HAP-1 (cell line): Measurements from ENCODE around the gene BCKDK.
A peak's percentile ranks its signal among the peaks of the same experiment; 100 is the strongest.

Experiments
- DNase-seq, 2 experiments: peaks; one replicate each; pipeline ENCODE4 v3.0.0-alpha.2; 2016 to 2020; ENCODE audit warnings: low spot score in 2 of 2
- H3K27me3 ChIP-seq: fragments of 250-450 bp; sonication (Bioruptor Pico); 2 replicates; pipeline ENCODE4 v1.5.1; 2020; ENCODE audit warnings: low read depth, mild to moderate bottlenecking, moderate library complexity
- H3K36me3 ChIP-seq: fragments of 250-450 bp; sonication (Bioruptor Pico); replicated peaks from 2 replicates; pipeline ENCODE4 v1.5.1; 2020; ENCODE audit warnings: mild to moderate bottlenecking
- H3K4me1 ChIP-seq: fragments of 250-450 bp; sonication (Bioruptor Pico); 2 replicates; pipeline ENCODE4 v1.5.1; 2020; ENCODE audit warnings: mild to moderate bottlenecking
- H3K4me3 ChIP-seq: fragments of 250-450 bp; sonication (Bioruptor Pico); 2 replicates; pipeline ENCODE4 v1.5.1; 2020; ENCODE audit warnings: mild to moderate bottlenecking, moderate library complexity
- H3K9me3 ChIP-seq: fragments of 250-450 bp; sonication (Bioruptor Pico); 2 replicates; pipeline ENCODE4 v1.5.1; 2020; ENCODE audit warnings: mild to moderate bottlenecking, moderate library complexity
- in situ Hi-C: fragments of 300-500 bp; cut with MboI; formaldehyde crosslinking; loops from 3 replicates; pipeline ENCODE4 v1.14.3; 2020; ENCODE audit warnings: low sequenced_read_pairs, inconsistent platforms, mixed read lengths

BCKDK gene

GRCh38 chr16:31113121-31114120 is 5.2 kb downstream of the BCKDK start:
- Histone ChIP-seq H3K36me3 (peaks cover 27% of the 10 kb centered on the region), H3K4me1 (peaks cover 5% of the 10 kb centered on the region), H3K4me3 (no peak overlapping the region)

GRCh38 chr16:31114468-31114867 is 6.3 kb downstream of the BCKDK start:
- Histone ChIP-seq H3K4me1 (peaks cover 4% of the 10 kb centered on the region), H3K36me3 (peaks cover 28% of the 10 kb centered on the region)
- in situ Hi-C loops, result no loop called here

More at GRCh38 chr16:31113121-31114120, 5.2 kb downstream of the BCKDK start:
- Histone ChIP-seq H3K27me3 (no peaks in the 10 kb centered on the region), H3K9me3 (no peaks in the 10 kb centered on the region)
- no peak for DNase-seq
- in situ Hi-C loops, result no loop called here

GRCh38 chr16:31117384-31118222 is 9.4 kb downstream of the BCKDK start, which contains the start of gene KAT8:
Gene KAT8 (plus strand): TSS chr16:31117664. CDS start chr16:31117682, 18 bp downstream.
- in situ Hi-C loops, result no loop called here
- peaks cover 29% of the 10 kb centered on the region for H3K36me3 ChIP-seq

More at GRCh38 chr16:31114468-31114867, 6.3 kb downstream of the BCKDK start:
- no peak for DNase-seq
- Histone ChIP-seq H3K4me3 (no peak overlapping the region), H3K9me3 (no peaks in the 10 kb centered on the region), H3K27me3 (no peaks in the 10 kb centered on the region)

DNA sequence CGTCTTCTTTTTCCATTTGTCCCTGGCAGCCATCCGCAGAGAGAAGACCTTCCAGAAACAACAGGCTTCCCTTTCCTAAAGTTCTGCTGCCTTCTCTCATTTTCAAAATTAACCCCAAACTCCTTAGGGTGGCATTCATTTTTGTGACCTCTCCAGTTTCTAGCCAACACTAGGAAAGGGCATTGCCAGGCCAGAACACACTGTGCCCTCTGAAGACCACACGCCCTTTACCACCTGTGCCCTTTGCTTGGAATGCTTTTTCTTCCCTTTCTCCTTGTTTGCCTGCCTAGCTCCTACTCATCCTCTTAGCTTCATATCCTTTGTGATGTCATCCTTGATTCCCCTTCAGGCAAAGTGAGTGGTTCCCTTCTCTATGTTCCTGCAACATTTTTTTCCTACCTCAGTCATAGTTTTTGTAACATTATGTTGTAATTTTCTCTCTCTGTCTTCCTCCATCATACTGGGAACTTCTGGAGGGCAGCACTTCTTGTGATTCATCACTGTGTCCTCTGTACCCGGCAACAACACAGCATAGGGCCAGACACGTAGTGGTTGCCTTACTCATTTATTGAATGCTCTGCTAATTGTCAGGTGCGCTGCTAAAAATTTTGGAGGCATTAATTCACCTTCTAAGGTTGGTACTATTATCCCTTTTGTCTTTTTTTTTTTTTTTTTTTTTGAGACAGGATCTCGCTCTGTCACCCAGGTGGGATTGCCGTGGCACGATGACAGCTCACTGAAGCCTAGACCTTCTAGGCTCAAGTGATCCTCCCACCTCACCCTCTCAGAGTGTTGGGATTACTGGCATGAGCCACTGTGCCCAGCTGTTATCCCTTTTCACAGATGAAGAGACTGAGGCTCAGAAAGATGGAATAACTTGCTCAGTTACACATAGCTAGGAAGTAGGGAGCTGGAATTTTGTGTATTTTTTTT is 10.3 kb downstream of the BCKDK start:
- no peaks in the 10 kb centered on the region for H3K9me3 ChIP-seq
- in situ Hi-C loops, result no loop called here
- no peak for DNase-seq
- no peaks in the 10 kb centered on the region for H3K27me3 ChIP-seq
- peak overlapping the region; percentile 64 for H3K4me3 ChIP-seq
- H3K4me1 ChIP-seq, result peaks cover 4% of the 10 kb centered on the region
- H3K36me3 ChIP-seq, result peaks cover 37% of the 10 kb centered on the region

More at GRCh38 chr16:31117384-31118222, 9.4 kb downstream of the BCKDK start, which contains the start of gene KAT8:
- no peaks in the 10 kb centered on the region for H3K9me3 ChIP-seq
- no peaks in the 10 kb centered on the region for H3K27me3 ChIP-seq
- peaks cover 4% of the 10 kb centered on the region for H3K4me1 ChIP-seq
- peak; percentile 98 to 99 for DNase-seq
- peak within 1 kb of the TSS; percentile 64 for H3K4me3 ChIP-seq

- no peak for DNase-seq
- peaks cover 45% of the 10 kb centered on the region for H3K36me3 ChIP-seq
- in situ Hi-C loops, result no loop called here
Observed at GRCh38 chr16:31120129-31120528, 11.9 kb downstream of the BCKDK start.

GRCh38 chr16:31125844-31126243 is 17.7 kb downstream of the BCKDK start:
- no peak overlapping the region for H3K4me3 ChIP-seq
- H3K27me3 ChIP-seq, result no peaks in the 10 kb centered on the region
- peaks cover 55% of the 10 kb centered on the region for H3K36me3 ChIP-seq
- no peaks in the 10 kb centered on the region for H3K9me3 ChIP-seq
- DNase-seq, result no peak
- in situ Hi-C loops, result no loop called here
- no peaks in the 10 kb centered on the region for H3K4me1 ChIP-seq

More at GRCh38 chr16:31120129-31120528, 11.9 kb downstream of the BCKDK start:
- Histone ChIP-seq H3K4me3 (no peak overlapping the region), H3K27me3 (no peaks in the 10 kb centered on the region), H3K9me3 (no peaks in the 10 kb centered on the region), H3K4me1 (peaks cover 4% of the 10 kb centered on the region)

- in situ Hi-C loops, result no loop called here
- no peak for DNase-seq
- H3K4me3 ChIP-seq, result no peak overlapping the region
- H3K36me3 ChIP-seq, result peaks cover 55% of the 10 kb centered on the region
- H3K27me3 ChIP-seq, result no peaks in the 10 kb centered on the region
- no peaks in the 10 kb centered on the region for H3K9me3 ChIP-seq
- H3K4me1 ChIP-seq, result no peaks in the 10 kb centered on the region
Observed at GRCh38 chr16:31127182-31127581, 19.0 kb downstream of the BCKDK start.

- no peaks in the 10 kb centered on the region for H3K27me3 ChIP-seq
- peaks cover 38% of the 10 kb centered on the region for H3K36me3 ChIP-seq
- no peak overlapping the region for H3K4me3 ChIP-seq
- DNase-seq, result no peak
- peaks cover 6% of the 10 kb centered on the region for H3K4me1 ChIP-seq
- in situ Hi-C loops, result no loop called here
- H3K9me3 ChIP-seq, result no peaks in the 10 kb centered on the region
Observed at GRCh38 chr16:31128711-31129567, 20.8 kb downstream of the BCKDK start.

- in situ Hi-C loops, result no loop called here
Observed at GRCh38 chr16:31129568-31130335, 21.6 kb downstream of the BCKDK start.

DNA sequence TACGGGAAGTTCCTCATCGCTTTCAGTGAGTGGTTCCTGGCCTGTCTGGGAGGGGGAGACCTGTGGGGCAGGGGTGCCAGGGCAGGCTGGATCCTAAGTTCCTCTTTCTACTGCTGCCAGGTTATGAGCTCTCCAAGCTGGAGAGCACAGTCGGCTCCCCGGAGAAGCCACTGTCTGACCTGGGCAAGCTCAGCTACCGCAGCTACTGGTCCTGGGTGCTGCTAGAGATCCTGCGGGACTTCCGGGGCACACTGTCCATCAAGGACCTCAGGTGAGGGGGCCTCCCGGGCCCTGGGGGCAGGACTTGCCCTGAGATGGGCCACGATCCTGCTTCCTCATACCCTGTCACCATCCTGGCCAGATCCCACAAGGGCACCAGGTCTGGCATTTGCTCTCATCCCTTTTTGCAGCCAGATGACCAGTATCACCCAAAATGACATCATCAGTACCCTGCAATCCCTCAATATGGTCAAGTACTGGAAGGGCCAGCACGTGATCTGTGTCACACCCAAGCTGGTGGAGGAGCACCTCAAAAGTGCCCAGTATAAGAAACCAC is 22.2 kb downstream of the BCKDK start:
- Histone ChIP-seq H3K4me1 (peaks cover 20% of the 10 kb centered on the region), H3K4me3 (no peak overlapping the region), H3K9me3 (no peaks in the 10 kb centered on the region), H3K36me3 (peaks cover 34% of the 10 kb centered on the region), H3K27me3 (no peaks in the 10 kb centered on the region)
- DNase-seq, result no peak
- in situ Hi-C loops, result no loop called here

More at GRCh38 chr16:31129568-31130335, 21.6 kb downstream of the BCKDK start:
- Histone ChIP-seq H3K4me3 (no peak overlapping the region), H3K36me3 (peaks cover 34% of the 10 kb centered on the region), H3K27me3 (no peaks in the 10 kb centered on the region), H3K4me1 (peaks cover 14% of the 10 kb centered on the region), H3K9me3 (no peaks in the 10 kb centered on the region)
- DNase-seq, result no peak

DNA sequence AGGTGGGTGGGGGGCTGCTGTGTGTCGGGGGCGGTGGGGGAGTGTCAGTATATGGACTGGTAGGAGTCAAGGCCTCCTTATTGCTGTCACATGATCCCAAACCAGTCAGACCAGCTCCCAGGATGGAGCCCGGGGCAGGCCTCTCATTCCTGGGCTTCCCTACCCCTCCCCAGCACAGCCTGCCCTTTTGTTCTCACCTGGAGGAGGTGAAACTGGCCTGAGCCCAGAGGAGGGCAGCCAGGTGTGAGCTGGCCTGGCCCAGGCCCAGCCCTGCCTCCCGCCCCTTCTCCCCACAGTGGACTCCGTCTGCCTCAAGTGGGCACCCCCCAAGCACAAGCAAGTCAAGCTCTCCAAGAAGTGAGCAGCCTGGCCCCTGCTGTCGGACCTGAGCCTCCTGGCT is 22.7 kb downstream of the BCKDK start:
- no peaks in the 10 kb centered on the region for H3K9me3 ChIP-seq
- in situ Hi-C loops, result no loop called here
- H3K4me3 ChIP-seq, result no peak overlapping the region
- H3K4me1 ChIP-seq, result peaks cover 20% of the 10 kb centered on the region
- no peak for DNase-seq
- no peaks in the 10 kb centered on the region for H3K27me3 ChIP-seq
- H3K36me3 ChIP-seq, result peaks cover 34% of the 10 kb centered on the region
